Stimulated activated CD4-positive, alpha-beta T cell treated with anti-CD3 and anti-CD28 coated beads, Interleukin-4, amount 100 ng/mL, for 1 hour (primary cell): ENCODE results near the gene ITIH1.

Source experiments
- DNase-seq: peaks from one replicate; pipeline ENCODE4 v3.0.0-alpha.2; 2020

ITIH1 gene

DNA sequence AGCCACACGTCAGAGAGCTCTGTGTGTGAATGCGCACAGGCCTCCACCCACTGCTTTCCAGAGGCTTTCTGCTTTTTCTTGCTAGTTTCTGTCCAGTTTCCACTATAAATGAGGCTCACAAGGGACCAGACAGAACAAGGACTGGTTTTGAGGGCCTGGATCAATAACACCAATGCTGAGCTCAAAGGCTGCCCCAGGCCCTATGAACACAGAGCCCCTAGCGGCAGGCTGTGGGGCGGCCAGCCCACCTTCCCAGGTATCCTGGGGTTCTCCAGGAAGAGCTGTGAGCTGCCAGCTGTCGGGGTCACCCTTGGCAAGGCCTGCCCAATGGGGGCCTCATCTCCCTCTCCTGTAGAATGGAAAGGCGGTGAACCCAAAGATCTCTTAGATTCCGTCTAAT, 15.0 kb downstream of the ITIH1 start:
- DNase-seq: no peak

DNA sequence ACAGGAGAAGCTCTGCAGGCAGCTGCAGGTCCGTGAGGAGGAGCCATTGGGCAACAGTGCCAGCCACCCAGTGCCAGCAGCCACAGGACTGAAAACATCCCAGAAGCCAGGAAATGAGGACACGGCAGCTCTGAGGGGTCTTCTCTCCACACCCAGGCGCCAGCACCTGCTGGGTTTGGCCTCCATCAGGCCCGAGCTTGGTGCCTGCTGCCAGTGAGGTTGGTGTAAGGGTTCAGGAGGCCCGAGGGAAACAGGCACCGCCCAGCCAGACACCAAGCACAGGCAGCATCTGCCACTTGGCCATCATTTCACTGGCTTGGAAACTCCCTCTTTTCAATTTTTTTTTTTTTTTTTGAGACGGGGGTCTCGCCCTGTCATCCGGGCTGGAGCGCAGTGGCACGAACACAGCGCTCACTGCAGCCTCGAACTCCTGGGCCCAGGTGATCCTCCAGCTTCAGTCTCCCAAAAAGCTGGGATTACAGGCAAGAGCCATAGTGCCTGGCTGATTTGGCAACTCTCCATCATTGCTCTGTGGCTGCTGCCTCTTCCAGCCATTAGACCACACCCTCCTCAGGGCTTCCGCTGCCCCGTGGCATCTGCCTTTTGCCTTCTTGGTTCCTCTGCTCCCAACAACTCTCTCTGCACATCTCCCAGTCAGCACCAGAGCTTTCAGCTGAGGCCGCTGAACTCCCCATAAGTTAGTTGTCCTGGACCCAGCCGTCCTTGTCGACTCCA, 15.7 kb downstream of the ITIH1 start:
- DNase-seq: no peak

DNA sequence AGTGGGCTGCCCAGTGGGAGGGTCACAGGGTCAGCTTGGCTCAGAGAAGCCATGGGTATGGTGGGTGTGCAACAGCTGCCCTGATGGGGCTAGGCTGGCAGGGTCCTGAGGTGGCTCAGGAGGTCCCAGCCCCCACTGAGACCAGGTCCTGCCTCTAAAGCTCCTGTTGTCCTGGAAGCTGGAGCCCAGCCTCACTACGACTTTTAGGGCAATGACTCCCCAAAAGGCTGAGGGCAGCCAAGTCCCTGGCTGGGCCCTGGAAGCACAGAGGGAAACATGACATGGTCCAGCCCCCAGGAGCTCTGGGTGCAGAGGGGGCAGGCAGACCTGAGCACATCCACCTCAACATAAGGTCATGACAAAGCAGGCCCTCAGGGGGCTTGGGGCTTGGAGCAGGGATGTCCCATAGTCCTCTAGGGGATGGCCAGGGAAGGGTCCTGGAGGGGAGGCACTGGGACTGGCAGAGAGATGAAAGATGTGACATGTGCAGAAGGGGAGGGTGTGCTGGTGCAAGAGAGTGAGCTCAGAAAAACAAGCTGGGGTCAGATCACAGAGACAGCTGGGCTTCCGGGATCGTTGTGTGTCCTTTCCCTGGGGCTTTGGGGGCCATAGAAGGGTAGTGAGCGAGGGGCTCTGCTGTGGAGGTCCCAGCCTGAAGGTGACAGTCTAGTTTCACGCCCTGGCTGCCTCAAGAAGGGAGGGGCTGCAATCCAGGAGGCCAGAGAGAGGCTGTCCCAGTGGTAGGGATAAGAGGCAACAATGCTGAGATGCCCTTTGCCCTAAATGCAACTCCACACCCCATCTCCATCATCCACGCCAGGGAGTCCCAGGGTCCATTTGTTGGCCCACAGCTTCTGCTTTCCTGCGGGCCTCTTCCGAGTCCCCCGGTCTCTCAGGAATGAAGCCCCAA, 16.6 kb downstream of the ITIH1 start:
- DNase-seq: no peak

DNA sequence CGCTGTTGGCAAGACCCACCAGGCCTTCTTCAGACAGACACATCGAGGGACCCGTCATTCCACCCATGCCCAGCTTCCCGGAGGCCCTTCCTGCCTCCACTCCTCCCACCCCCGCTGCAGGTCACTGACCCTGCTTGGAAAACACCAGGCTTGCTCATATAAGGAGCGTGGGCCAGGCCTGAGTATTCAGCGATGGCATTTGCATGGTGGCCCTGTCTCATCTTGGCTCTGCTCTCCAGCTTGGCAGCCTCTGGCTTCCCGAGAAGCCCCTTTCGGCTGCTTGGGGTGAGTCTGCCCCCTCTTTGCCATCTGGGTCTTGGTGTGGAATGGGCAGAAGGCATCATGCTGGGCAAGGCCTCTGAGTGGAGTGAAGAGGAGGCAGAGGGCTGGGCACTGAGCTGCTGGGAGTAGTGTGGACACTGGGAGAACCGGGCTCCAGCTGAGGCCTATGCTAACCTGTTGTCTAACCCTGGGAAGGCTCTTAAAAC, 17.3 kb downstream of the ITIH1 start, which contains the start of gene ITIH3:
Gene ITIH3, plus strand, starts transcription at position 185 of the 488 bp plus-strand sequence. Its CDS starts 8 bp downstream, at position 193.
- DNase-seq: no peak

DNA sequence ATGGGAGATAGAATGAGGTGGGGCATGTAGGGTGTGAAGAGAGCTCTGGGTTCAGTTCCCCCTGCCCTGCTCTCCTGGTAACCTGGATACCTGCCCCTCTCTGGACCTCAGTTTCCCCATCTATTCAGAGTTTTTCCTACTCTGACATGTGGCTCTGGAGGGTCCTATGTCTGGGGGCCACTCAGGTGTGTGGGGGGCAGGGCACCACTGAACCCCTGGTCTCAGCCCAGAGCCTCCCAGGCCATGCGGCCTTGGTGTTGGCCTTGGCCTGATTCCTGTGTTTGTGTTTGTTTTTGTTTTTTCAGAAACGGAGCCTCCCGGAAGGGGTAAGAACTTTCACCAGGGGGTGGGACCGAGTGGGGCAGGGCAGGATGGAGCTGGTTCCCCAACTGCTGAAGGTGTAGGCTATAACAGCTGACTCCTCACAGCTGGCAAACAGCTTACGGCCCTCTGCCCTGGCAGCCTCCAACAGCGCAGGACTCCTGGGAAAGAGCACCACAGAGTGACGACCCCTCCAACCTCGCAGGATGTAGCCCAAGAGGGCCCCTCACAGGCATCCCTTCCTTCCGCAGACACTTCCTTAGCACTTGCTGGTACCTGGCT, 18.0 kb downstream of the ITIH1 start:
- DNase-seq: no peak

DNA sequence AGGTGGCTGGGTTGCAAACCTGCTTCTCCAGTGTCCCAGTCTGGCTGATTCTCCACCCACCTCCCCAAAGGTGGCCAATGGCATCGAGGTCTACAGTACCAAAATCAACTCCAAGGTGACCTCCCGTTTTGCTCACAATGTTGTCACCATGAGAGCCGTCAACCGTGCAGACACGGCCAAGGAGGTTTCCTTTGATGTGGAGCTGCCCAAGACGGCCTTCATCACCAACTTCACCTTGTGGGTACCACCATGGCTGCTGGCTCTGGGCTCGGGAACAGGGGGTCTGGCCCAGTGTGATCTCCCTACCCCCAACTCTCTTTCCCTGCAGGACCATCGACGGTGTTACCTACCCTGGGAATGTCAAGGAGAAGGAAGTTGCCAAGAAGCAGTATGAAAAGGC, 19.0 kb downstream of the ITIH1 start:
- DNase-seq: no peak

DNA sequence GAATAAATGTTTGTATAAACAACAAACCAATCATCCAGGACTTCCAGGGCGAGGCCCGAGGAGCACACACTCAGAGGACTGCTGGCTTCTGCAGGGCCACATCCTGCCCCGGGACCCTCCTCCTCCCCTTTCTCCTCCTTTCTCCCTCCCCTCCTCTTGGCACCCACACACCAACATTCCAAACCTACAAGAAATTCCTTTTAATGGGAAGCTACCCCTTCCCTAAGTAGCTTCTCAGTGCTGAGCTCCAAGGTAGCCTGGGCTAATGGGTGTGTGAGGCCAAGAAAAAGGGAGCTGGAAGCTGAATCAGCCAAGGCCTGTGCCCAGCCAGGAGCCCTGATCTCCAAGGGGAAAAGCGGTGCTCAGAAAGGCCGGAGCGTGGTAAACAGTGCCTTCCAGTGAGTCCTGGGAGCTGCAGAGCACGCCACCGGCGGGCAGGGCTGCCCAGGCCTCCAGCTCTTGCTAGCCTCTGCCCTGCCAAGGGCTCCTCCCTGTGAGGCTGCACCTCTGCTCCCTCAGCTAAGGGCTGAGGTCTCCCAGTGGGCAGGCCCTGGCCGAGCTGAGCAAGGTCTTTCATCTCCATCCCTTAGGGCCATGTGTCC, 21.1 kb downstream of the ITIH1 start:
- DNase-seq: no peak

DNA sequence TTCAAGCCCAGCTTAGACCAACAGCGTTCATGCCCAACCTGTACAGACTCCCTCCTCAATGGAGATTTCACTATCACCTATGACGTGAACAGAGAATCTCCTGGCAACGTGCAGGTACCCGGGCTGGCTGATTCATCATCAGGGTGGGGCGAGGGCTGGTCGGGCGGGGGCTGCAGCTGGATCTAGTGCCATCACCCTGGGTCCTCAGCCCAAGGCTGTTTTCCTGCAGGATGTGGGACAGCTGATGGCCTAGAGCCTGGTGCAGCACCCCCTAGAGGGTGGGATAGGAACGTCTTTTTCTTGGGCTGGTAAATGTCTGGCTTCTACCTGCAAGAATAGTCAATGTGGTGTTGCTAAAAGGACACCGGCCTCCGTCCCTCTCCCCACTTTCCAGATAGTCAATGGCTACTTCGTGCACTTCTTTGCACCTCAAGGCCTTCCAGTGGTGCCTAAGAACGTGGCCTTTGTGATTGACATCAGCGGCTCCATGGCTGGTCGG, 21.6 kb downstream of the ITIH1 start:
- DNase-seq: no peak

DNA sequence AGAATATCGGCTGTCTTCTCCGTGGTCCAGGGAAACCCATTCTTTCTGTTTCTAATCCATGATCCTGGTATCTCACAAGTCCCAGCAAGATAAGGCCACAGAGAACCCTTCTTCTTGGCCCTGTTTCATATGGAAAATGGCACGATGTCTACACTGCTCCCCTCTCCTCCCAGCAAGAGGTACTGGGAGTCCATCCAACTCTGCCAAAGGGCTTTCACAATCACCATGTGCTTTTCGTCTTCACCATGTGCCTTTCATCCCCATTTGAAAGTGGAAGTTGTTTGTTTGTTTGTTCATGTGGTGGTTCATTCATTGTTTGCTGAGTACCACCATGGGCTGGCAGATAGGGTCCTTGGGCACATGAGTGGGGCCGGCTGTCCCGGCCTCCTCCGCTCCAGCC, 22.7 kb downstream of the ITIH1 start:
- no peak for DNase-seq

DNA sequence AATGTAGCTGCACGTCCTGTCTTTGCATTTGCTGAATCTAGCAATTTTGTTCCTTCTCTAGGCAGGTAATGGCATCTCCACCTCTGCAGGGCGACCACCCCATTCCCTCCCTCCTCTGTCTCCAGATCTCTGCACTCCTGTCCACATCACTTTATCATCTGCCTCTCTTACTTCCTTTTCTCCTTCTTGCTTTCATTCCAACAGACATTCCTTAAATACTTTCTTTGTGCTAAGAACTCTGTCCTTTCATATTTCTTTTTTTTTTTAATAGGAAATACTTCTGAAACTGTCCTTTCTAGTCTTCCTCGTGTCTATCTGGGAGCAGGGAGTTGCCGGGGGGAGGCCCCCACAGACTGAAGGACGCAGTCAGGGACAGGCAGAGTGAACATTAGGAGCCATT, 24.4 kb downstream of the ITIH1 start:
- DNase-seq: no peak

DNA sequence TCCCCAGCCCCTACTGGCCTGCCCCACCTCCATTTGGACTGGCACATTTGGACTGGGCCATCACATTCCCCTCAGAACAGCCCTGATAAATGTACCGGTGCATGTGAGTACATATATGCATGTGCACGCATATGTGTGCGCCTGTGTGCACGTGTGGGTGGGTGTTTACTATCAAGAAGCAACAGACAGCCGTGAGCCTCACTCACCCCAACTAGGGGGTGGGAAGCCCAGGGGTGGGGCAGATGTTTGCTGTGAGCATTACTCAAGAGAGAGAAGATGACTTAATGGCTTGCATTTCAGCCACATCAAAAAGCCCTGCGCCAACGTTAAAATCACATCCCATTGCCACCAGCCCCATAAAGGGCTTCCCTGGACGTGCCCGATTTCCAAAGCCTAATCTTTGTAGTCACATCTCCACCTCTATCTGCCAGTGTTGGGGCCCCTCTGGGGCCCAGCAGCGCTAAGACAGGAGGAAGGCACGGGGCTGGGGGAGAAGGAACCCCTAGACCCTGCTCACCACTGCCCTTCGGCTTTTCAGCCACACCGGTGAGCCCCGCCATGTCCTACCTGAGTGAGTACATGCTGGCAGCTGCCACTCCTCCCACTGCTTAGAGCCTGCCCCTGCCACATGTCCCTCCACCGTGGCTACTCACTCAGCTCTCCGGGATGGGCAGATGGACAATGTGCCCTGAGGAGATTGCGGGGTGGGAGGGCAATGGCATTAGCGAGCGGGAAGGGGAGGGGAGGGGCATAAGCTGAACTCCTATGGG, 28.1 kb downstream of the ITIH1 start:
- DNase-seq: no peak

DNA sequence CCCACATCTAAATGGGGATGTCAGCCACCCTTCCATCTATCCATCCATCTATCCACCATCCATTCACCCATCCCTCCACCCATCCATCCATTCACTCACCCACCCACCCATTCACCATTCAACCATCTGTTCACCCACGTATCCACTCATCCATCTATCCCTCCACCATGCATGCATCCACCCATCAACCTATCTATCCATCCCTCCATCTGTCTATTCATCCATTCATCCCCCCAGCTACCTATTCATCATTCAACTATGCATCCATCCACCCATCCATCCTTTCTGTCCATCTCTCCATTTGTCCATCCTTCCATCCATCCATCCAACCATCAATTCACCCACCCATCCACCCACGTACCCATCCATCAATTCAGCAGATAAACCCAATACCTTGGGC, 31.8 kb downstream of the ITIH1 start:
- DNase-seq: no peak

DNA sequence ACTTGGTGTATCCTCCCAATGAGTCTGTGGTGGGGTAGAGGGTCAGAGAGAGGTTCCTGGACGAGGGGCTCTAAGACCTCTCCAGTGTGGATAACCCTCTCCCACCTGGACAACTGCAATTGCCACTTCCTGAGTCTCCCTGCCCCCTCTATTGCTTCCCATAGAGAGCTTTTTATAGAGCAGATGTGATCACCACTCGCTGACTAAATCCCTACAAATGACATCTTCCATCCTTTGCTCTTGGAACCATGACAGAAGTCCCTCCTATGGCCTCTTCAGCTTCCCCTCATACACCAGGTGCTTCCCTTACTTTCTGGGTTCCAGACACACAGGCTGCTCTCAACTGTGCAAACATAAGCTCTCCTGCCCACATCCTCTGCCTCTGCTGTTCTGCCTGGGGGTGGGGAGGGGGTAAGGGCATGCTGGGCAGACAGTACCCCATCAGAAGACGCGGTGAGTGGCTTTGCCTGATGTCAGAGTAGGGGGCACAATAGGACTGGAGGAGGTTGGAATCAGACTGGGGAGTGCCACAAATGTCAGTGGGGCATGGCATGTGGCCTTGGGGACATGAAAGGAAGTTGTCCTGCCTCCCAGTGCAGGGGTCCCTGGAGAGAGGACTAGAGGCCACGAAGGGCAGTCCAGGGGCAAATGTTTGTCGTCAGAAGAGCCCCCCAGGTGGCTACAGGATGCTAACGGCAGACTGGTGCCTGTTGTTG, 32.4 kb downstream of the ITIH1 start:
- DNase-seq: no peak

DNA sequence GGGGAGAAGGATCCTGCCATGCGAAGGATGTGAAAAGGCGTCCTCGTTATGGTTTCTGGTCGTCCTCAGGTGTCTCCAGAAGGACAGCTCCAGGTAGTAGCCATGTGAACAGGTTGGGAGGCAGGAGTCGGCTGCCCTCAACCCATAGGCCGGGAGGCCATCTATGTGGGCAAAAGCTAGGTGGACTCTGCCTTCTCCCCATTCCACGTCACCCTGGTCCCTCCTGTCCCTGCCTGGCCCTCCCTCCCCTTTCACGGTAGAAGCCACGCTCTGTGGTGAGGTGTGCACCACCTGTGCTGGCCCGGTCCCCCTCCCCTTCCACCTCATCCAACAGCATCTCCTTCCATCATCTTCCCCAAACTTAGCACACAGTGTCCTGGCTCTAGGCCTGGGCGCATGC, 33.5 kb downstream of the ITIH1 start:
- no peak for DNase-seq

DNA sequence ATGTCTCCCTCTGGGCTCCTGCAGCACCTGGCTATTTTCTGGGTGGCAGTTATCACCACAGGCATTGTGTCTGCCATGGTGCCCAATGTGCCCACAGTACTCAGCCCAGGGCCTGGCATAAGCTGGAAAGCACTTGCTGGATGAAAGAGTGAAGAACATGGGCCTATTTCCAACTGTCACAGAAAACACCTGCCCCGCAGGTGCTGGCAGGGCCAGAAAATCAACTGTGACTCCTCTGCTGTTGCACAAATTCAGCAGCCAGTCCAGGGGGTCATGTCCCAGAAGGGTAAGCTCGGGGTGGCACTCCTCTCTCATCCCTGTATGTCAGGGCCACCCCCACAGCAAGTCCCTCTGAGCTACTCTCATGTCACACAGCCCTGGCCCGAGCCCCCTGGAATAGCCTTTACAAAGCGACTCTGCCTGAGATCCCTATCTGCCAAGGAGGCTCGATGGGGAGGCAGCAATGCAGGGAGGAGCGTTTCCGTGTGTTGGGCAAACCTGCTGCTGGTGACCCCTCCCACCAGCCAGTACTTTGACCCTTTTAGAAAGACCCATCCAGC, 34.1 kb downstream of the ITIH1 start:
- no peak for DNase-seq

DNA sequence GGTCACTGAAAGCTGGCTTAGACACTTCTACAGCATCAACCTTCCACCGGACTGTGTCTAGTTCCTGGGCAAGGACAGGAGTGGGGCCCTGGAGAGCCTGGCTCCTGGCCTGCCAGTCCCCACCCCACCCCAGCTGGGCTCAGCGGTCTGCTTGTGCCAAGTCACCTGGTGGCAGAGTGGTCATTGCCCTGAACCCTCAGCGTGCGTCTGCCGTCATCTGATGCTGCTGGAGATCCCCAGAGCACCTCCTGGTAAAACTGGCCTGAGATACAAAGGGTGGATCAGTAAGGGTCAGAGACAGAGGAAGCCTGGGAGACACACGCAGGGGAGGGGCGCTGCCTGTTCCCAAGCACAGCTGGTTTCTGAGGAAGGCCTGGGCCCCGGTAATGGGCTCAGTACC, 36.4 kb downstream of the ITIH1 start:
- no peak for DNase-seq

DNA sequence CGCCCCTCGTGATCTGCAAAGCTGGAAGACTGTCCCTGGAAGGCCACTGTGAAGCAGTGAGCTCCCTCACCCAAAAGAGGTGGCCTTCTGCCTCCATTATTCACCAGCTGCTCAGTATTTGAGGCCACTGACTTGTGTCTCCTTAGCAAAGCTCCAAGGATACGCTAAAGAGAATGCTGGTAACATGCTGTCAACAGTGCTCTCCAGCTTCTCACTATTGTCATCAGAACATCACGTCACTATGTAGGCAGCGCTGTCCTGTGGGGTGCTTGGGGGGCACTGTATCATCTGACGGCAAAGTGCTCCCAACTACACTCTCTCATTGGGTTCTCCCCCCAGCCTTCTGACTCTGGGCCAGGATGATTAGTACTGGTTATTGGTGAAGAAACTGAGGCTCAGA, 38.8 kb downstream of the ITIH1 start:
- no peak for DNase-seq

DNA sequence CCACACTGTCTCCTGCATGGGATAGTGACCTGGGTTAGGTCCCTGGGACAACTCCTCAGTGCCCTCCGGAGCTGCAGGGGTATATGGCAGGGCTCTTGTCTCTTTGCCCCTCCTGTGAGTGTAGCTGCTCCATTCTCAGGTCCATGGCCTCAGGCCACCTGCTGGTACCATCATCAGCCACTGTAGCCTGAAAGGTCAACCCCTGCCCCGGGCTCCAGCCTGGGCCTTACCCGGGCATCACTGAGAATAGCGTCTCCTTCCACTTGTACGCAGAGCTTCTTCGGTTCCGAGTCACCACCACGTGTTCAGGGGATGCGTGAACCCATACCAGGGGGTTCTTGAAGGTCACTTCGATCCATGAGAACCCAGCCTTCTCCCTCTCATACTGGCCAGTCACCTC, 39.3 kb downstream of the ITIH1 start:
- no peak for DNase-seq

DNA sequence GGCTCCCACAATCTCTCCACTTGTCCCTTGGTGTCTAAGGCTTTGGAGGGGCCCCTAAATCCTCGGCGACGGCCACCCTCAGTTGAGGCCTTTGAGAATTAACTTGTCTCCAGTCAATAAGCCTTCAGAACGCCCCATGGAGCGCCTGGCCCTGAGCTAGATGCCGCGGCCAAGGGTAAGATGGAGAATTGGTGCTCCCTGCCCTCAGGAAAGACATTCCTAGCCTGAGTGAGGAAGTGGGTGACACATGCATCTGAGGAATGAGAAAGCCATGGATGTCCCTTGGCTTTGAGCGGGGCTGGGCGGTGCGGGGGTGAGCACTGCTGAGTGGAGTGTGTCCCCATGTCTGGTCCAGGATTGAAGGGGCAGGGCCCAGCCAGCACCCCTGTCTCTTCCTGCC, 39.8 kb downstream of the ITIH1 start:
- DNase-seq: no peak

DNA sequence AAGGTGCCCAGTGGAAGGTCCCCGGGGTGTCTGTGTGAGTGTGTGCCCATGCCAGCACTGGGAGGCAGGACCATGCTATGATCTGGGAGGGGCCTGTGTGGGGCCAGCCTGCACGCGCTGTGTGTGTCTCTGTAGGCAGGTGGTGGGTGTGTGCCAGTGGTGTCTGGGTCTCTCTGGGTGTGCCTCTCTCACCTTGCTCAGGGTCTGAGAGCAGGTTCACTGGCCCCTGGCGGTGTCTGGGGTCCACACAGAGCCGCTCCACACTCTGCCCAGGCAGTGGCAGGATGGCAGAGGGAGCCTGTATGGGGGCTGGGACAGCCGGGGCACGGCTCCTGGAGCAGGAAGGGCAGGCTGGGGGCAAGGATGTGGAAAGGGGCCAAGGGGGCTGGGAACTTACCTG, 40.5 kb downstream of the ITIH1 start:
- DNase-seq: no peak

DNA sequence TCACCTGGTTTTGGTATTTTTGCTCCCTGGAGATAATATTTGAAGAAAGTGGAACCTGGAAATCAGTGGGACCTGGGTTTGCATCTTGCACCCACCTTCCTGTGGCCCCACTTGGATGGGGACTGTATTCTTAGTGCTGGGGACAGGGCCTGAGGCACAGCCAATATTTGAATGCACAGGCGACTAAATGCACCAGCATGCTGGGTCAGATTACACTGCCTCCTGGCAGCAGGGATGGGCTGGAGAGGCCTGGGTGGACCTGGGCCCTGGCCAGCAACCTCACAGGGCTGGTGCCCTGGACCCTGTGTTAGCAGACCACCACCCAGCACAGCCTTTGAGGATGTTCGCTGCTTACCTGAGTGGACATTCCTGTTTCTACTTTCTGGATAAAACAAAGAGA, 42.5 kb downstream of the ITIH1 start:
- DNase-seq: no peak
